ENCODE data around the gene ENAH.

ENAH gene

GRCh38 chr1:225587310-225587709 is 65.6 kb downstream of the ENAH start:
- Histone ChIP-seq H3K9me3 (ENCODE audit: control insufficient read depth in 2 of 2, low read length in 2 of 2) (no peaks in the 10 kb centered on the region), H3K27ac (ENCODE audit: low read length) (no peak overlapping the region), H3K36me3 (ENCODE audit: control insufficient read depth in 2 of 2, insufficient read depth in 2 of 2, low read length in 2 of 2) (no peaks in the 10 kb centered on the region), H3K27me3 (ENCODE audit: control insufficient read depth in 1 of 2, insufficient read depth in 2 of 2, low read length in 2 of 2) (no peaks in the 10 kb centered on the region), H3K9ac (ENCODE audit: low read length in 2 of 2) (no peak overlapping the region), H3K4me3 (ENCODE audit: low read length in 2 of 2) (no peak overlapping the region), H3K4me1 (ENCODE audit: control insufficient read depth, insufficient read depth, low read length) (peaks cover 3% of the 10 kb centered on the region)

DNA sequence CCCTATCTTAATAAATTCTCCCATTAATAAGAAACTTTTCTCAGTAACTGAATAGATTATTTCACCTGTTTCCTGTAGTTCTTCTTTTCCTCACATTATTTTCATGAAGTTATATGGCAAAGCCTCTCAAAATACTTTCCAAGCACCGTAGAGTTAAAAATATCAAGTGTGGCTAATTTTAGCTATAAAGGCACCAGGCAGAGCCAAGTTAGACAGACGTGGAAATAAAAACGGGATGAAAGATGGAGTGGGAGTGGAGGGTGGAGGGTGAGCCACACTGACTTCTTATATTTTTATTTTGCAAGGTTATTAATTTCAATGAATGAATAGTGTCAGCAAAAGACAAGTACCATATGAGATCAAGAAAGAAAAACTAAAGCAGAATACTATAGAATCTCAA is 71.7 kb downstream of the ENAH start:
- no peak overlapping the region for H3K27ac ChIP-seq (ENCODE audit: low read length)

DNA sequence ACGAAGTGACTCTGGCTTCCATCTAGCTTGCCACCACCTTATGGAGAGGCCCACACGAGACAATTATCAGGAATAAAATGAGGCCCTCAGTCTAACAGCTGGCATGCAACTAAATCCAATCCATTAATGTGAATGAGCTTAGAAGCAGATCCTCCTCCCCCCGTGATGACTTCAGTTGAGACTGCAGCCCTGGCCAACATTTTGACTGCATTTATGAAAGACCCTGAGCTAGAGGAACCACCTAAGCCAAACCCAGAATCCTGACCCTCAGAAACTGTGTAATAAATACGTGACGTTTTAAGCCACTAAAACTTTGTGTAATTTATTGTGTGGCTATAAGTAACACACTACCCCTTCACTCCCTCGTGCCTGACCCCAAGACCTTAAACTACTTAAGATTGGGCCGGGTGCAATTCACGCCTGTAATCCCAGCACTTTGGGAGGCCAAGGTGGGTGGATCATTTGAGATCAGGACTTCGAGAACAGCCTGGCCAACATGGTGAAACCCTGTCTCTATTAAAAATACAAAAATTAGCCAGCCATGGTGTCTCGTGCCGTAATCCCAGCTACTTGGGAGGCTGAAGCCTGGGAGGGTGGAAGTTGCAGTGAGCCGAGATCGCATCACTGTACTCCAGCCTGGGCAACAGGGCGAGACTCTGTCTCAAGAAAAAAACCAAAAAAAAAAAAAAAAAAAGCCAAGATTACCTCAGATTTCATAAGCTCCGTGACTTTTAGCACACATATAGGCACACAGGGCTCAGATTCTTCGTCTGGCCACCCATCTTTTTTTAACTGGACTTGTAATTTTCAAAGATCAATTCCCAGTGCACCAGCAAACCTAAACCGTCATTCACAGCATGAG is 72.5 kb downstream of the ENAH start:
- no peaks in the 10 kb centered on the region for H3K9me3 ChIP-seq (ENCODE audit: control insufficient read depth in 2 of 2, low read length in 2 of 2)
- no peak overlapping the region for H3K9ac ChIP-seq (ENCODE audit: low read length in 2 of 2)
- H3K27me3 ChIP-seq (ENCODE audit: control insufficient read depth in 1 of 2, insufficient read depth in 2 of 2, low read length in 2 of 2): no peaks in the 10 kb centered on the region
- peak overlapping the region; percentile 18 for H3K27ac ChIP-seq (ENCODE audit: low read length)
- H3K36me3 ChIP-seq (ENCODE audit: control insufficient read depth in 2 of 2, insufficient read depth in 2 of 2, low read length in 2 of 2): no peaks in the 10 kb centered on the region
- peak overlapping the region in 1 of 2 donors; percentile 9 for H3K4me3 ChIP-seq (ENCODE audit: low read length in 2 of 2)
- H3K4me1 ChIP-seq (ENCODE audit: control insufficient read depth, insufficient read depth, low read length): peaks cover 34% of the 10 kb centered on the region

More for the DNA sequence above, 71.7 kb downstream of the ENAH start:
- peaks cover 34% of the 10 kb centered on the region for H3K4me1 ChIP-seq (ENCODE audit: control insufficient read depth, insufficient read depth, low read length)
- H3K9me3 ChIP-seq (ENCODE audit: control insufficient read depth in 2 of 2, low read length in 2 of 2): no peaks in the 10 kb centered on the region
- H3K4me3 ChIP-seq (ENCODE audit: low read length in 2 of 2): peak overlapping the region in 1 of 2 donors; percentile 9
- H3K9ac ChIP-seq (ENCODE audit: low read length in 2 of 2): no peak overlapping the region
- H3K36me3 ChIP-seq (ENCODE audit: control insufficient read depth in 2 of 2, insufficient read depth in 2 of 2, low read length in 2 of 2): no peaks in the 10 kb centered on the region
- H3K27me3 ChIP-seq (ENCODE audit: control insufficient read depth in 1 of 2, insufficient read depth in 2 of 2, low read length in 2 of 2): no peaks in the 10 kb centered on the region

DNA sequence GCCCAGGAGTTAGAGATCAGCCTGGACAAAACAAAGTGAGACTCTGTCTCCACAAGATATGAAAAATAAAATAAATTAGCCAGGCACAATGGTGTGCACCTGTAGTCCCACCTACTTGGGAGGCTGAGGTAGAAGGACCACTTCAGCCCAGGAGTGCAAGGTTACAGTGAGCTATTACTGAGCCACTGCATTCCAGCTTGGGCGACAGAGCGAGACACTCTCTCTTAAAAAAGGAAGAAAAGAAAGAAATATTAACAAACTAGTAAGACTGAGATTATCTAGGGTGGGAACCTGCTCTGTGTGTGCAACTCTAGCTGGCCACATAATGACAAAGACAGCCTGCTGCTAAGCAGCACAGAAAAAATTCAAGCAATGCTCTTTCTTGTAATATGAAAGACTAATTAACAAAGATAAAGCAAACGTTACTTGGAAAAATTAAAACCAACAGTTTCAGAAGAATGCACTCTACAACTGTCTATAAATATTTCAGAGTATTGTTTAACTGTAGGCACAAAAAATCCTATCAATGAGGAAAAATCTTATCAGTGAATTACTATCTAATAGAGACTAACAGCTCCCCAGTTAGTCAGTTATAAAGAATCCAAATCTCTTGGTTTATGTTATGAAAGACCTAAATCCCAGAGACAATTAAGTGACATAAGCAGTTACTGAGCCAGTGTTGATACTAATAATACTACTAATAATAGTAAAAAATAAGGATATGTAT is 74.5 kb downstream of the ENAH start:
- Histone ChIP-seq H3K4me3 (ENCODE audit: low read length in 2 of 2) (no peak overlapping the region), H3K4me1 (ENCODE audit: control insufficient read depth, insufficient read depth, low read length) (peaks cover 34% of the 10 kb centered on the region), H3K27ac (ENCODE audit: low read length) (peak overlapping the region; percentile 18), H3K27me3 (ENCODE audit: control insufficient read depth in 1 of 2, insufficient read depth in 2 of 2, low read length in 2 of 2) (no peaks in the 10 kb centered on the region), H3K36me3 (ENCODE audit: control insufficient read depth in 2 of 2, insufficient read depth in 2 of 2, low read length in 2 of 2) (no peaks in the 10 kb centered on the region), H3K9me3 (ENCODE audit: control insufficient read depth in 2 of 2, low read length in 2 of 2) (no peaks in the 10 kb centered on the region), H3K9ac (ENCODE audit: low read length in 2 of 2) (no peak overlapping the region)

DNA sequence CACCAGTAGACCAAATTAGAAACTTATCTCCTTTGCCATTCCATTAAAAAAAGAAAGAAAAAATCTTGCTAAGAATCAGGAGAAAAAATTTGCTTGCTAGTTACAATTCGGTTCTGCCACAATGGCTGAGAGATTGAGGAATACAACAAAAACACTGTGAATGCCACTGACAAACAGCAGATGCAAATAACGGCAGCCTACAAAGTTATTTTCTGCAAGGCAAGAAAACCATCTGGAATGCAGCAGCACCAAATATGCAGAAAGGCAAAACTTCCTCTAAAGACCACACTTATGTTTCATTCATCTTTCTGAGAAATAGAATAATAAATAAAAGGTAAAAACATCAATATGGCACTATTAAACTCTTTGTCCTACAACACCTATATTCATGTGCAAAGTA is 75.7 kb downstream of the ENAH start:
- H3K27me3 ChIP-seq (ENCODE audit: control insufficient read depth in 1 of 2, insufficient read depth in 2 of 2, low read length in 2 of 2): no peaks in the 10 kb centered on the region

GRCh38 chr1:225573216-225573615 is 79.7 kb downstream of the ENAH start:
- Histone ChIP-seq H3K9me3 (ENCODE audit: control insufficient read depth in 2 of 2, low read length in 2 of 2) (no peaks in the 10 kb centered on the region), H3K4me3 (ENCODE audit: low read length in 2 of 2) (no peak overlapping the region), H3K27ac (ENCODE audit: low read length) (no peak overlapping the region), H3K27me3 (ENCODE audit: control insufficient read depth in 1 of 2, insufficient read depth in 2 of 2, low read length in 2 of 2) (no peaks in the 10 kb centered on the region), H3K4me1 (ENCODE audit: control insufficient read depth, insufficient read depth, low read length) (peaks cover 8% of the 10 kb centered on the region), H3K9ac (ENCODE audit: low read length in 2 of 2) (no peak overlapping the region), H3K36me3 (ENCODE audit: control insufficient read depth in 2 of 2, insufficient read depth in 2 of 2, low read length in 2 of 2) (no peaks in the 10 kb centered on the region)

More for the DNA sequence above, 75.7 kb downstream of the ENAH start:
- no peaks in the 10 kb centered on the region for H3K9me3 ChIP-seq (ENCODE audit: control insufficient read depth in 2 of 2, low read length in 2 of 2)
- no peak overlapping the region for H3K4me3 ChIP-seq (ENCODE audit: low read length in 2 of 2)
- no peaks in the 10 kb centered on the region for H3K36me3 ChIP-seq (ENCODE audit: control insufficient read depth in 2 of 2, insufficient read depth in 2 of 2, low read length in 2 of 2)
- peaks cover 34% of the 10 kb centered on the region for H3K4me1 ChIP-seq (ENCODE audit: control insufficient read depth, insufficient read depth, low read length)
- no peak overlapping the region for H3K27ac ChIP-seq (ENCODE audit: low read length)
- H3K9ac ChIP-seq (ENCODE audit: low read length in 2 of 2): no peak overlapping the region

GRCh38 chr1:225572422-225572821 is 80.5 kb downstream of the ENAH start:
- Histone ChIP-seq H3K4me1 (ENCODE audit: control insufficient read depth, insufficient read depth, low read length) (peaks cover 5% of the 10 kb centered on the region), H3K36me3 (ENCODE audit: control insufficient read depth in 2 of 2, insufficient read depth in 2 of 2, low read length in 2 of 2) (no peaks in the 10 kb centered on the region), H3K27ac (ENCODE audit: low read length) (no peak overlapping the region), H3K9me3 (ENCODE audit: control insufficient read depth in 2 of 2, low read length in 2 of 2) (no peaks in the 10 kb centered on the region), H3K9ac (ENCODE audit: low read length in 2 of 2) (no peak overlapping the region), H3K4me3 (ENCODE audit: low read length in 2 of 2) (no peak overlapping the region), H3K27me3 (ENCODE audit: control insufficient read depth in 1 of 2, insufficient read depth in 2 of 2, low read length in 2 of 2) (no peaks in the 10 kb centered on the region)

DNA sequence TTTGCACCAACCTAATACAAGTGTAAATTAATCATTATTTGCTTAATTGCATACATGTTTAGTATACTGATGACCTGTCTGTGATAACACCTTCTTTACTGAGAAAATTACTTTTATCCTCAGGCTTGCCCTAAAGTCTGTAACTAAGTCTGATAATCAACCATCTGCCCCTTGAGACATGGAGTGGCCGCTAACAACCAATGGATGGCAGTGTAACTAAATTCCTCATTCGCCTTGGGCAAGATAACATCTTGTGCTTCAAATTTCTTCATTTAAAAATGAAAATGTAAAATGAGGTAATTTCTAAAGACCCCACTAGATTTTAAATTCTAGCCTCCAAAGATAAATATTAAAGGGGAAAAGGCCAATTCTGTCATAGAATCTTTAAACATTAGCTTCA is 85.1 kb downstream of the ENAH start:
- Histone ChIP-seq H3K9me3 (ENCODE audit: control insufficient read depth in 2 of 2, low read length in 2 of 2) (no peaks in the 10 kb centered on the region), H3K27me3 (ENCODE audit: control insufficient read depth in 1 of 2, insufficient read depth in 2 of 2, low read length in 2 of 2) (no peaks in the 10 kb centered on the region), H3K27ac (ENCODE audit: low read length) (no peak overlapping the region), H3K4me1 (ENCODE audit: control insufficient read depth, insufficient read depth, low read length) (peaks cover 5% of the 10 kb centered on the region), H3K4me3 (ENCODE audit: low read length in 2 of 2) (no peak overlapping the region), H3K36me3 (ENCODE audit: control insufficient read depth in 2 of 2, insufficient read depth in 2 of 2, low read length in 2 of 2) (peaks cover 2 to 5% of the 10 kb centered on the region in 2 donors), H3K9ac (ENCODE audit: low read length in 2 of 2) (no peak overlapping the region)

GRCh38 chr1:225565847-225566246 is 87.1 kb downstream of the ENAH start:
- Histone ChIP-seq H3K9ac (ENCODE audit: low read length in 2 of 2) (no peak overlapping the region), H3K4me1 (ENCODE audit: control insufficient read depth, insufficient read depth, low read length) (no peaks in the 10 kb centered on the region), H3K4me3 (ENCODE audit: low read length in 2 of 2) (no peak overlapping the region), H3K9me3 (ENCODE audit: control insufficient read depth in 2 of 2, low read length in 2 of 2) (no peaks in the 10 kb centered on the region), H3K27me3 (ENCODE audit: control insufficient read depth in 1 of 2, insufficient read depth in 2 of 2, low read length in 2 of 2) (no peaks in the 10 kb centered on the region), H3K36me3 (ENCODE audit: control insufficient read depth in 2 of 2, insufficient read depth in 2 of 2, low read length in 2 of 2) (peaks cover 2 to 5% of the 10 kb centered on the region in 2 donors), H3K27ac (ENCODE audit: low read length) (no peak overlapping the region)

GRCh38 chr1:225561675-225562074 is 91.2 kb downstream of the ENAH start:
- H3K4me3 ChIP-seq (ENCODE audit: low read length in 2 of 2): no peak overlapping the region
- H3K27ac ChIP-seq (ENCODE audit: low read length): no peak overlapping the region
- peaks cover 2 to 5% of the 10 kb centered on the region in 2 donors for H3K36me3 ChIP-seq (ENCODE audit: control insufficient read depth in 2 of 2, insufficient read depth in 2 of 2, low read length in 2 of 2)
- H3K4me1 ChIP-seq (ENCODE audit: control insufficient read depth, insufficient read depth, low read length): peaks cover 2% of the 10 kb centered on the region
- no peaks in the 10 kb centered on the region for H3K9me3 ChIP-seq (ENCODE audit: control insufficient read depth in 2 of 2, low read length in 2 of 2)
- no peaks in the 10 kb centered on the region for H3K27me3 ChIP-seq (ENCODE audit: control insufficient read depth in 1 of 2, insufficient read depth in 2 of 2, low read length in 2 of 2)
- no peak overlapping the region for H3K9ac ChIP-seq (ENCODE audit: low read length in 2 of 2)

- Histone ChIP-seq H3K9ac (ENCODE audit: low read length in 2 of 2) (no peak overlapping the region), H3K27me3 (ENCODE audit: control insufficient read depth in 1 of 2, insufficient read depth in 2 of 2, low read length in 2 of 2) (no peaks in the 10 kb centered on the region), H3K4me3 (ENCODE audit: low read length in 2 of 2) (no peak overlapping the region), H3K9me3 (ENCODE audit: control insufficient read depth in 2 of 2, low read length in 2 of 2) (no peaks in the 10 kb centered on the region), H3K36me3 (ENCODE audit: control insufficient read depth in 2 of 2, insufficient read depth in 2 of 2, low read length in 2 of 2) (no peaks in the 10 kb centered on the region), H3K27ac (ENCODE audit: low read length) (no peak overlapping the region), H3K4me1 (ENCODE audit: control insufficient read depth, insufficient read depth, low read length) (peaks cover 2% of the 10 kb centered on the region)
These were observed 93.0 kb downstream of the ENAH start for GRCh38 chr1:225559902-225560301.

Measured in stomach smooth muscle (tissue), 2 donors.